HL-60 (cell line): ENCODE results near the gene CLIC4.

ENCODE experiments used
- CTCF ChIP-seq: IDR thresholded peaks from one replicate; pipeline ENCODE4 v1.5.1; 2011; ENCODE audit warnings: low read length, control low read depth, inconsistent platforms; ENCODE audit not compliant: insufficient read depth
- GABPA ChIP-seq: IDR thresholded peaks from 2 replicates; pipeline ENCODE4 v1.6.1; 2012; ENCODE audit warnings: low read depth
- POLR2AphosphoS5 ChIP-seq: IDR thresholded peaks from 2 replicates; pipeline ENCODE4 v1.6.1; 2012; ENCODE audit warnings: low read depth

- no peak for TF ChIP-seq CTCF
- no peak for TF ChIP-seq POLR2AphosphoS5
- no peak for TF ChIP-seq GABPA
These were observed 37.6 kb upstream of the CLIC4 start for GRCh38 chr1:24707687-24708086.
